ENCODE measurements around the gene KCNC4.

Gene KCNC4

GRCh38 chr1:110189181-110189580, 20.9 kb upstream of the KCNC4 start:
- DNase-seq: no peak

- DNase-seq: no peak
Measured at GRCh38 chr1:110190282-110190929, 19.7 kb upstream of the KCNC4 start.

GRCh38 chr1:110192541-110192940, 17.6 kb upstream of the KCNC4 start:
- no peak for DNase-seq

DNA sequence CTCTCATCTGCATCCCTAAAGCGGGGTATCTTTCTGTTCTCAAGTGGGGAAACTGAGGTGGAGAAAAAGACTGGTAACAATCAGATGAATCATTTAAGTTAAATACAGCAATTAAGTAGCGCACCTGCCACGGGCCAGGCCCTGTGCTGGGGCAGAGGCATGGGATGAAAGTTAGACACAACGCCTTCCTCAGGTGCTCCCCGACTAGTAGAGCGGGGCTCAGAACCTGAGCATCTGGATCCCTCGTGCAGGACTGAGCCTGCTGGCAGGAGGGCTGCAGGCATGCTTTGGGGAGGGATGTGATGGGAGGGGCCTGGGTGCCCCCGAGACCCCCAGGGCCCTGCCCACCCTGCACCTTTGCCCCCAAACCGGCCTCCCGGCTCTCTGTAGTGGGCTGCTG, 14.9 kb upstream of the KCNC4 start:
- DNase-seq: no peak

- DNase-seq: peak; percentile 64
Measured at GRCh38 chr1:110196917-110197765, 13.0 kb upstream of the KCNC4 start.

DNA sequence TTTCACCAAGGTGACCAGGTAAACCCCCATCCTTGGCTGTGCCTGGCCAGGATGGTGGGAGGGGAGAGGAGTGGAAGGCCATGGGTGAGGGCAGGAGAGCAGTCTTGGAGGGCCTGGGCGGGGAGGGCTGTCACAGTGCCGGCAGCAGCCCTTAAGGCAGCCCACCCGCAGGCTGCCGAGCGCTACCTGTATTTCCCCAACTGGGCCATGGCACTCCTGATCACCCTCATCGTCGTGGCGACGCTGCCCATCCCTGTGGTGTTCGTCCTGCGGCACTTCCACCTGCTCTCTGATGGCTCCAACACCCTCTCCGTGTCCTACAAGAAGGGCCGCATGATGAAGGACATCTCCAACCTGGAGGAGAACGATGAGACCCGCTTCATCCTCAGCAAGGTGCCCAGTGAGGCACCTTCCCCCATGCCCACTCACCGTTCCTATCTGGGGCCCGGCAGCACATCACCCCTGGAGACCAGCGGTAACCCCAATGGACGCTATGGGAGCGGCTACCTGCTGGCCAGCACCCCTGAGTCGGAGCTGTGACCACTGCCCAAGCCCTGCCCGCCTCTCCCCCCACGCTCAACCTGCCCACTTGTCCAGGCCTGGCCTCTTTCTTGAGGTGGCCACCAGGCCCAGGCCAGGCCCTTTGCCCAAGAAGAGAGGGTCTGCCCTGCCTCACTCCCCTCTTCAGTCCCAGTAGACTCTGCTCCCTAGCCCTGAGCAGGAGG, 12.0 kb upstream of the KCNC4 start:
- no peak for DNase-seq

- DNase-seq: no peak
Measured at GRCh38 chr1:110198746-110199145, 11.4 kb upstream of the KCNC4 start.

DNA sequence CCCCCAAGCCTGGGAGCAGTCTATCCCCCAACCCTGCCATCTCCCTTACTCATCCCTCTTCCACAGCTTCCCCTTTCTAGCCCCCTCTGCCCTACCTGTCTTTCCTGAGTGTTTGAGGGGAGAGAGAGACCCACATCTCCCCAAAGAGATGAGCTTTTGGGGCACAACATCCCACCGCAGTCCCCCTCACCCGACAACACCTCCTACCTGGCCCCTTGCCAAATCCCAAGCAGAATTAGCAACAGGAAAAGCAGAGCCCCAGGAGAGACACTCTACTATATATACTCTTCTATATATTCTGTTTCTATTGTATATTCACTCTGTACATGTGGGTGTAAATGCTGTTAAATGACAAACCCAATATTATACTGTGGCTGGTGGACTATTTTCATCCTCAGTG, 9.9 kb upstream of the KCNC4 start:
- DNase-seq: no peak

DNA sequence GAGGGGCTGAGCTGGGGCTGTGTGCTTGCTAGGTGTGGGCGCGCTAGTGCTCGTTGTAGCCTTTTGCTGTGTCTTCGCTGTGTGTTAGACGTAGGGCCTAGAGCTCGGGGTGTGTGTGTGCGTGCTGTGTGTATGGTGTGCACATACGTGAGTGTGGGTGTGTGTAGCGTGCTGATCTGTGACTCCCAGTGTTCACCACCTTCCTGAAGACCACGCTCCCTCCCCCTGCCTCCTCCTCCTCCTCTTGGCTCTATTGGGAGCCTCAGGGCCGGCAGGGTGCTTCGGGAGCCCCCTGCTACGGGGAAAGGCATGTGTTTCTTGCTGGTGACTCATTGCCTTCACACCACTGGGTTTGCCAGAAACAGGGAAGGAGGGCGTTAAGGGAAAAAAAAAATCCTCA, 9.4 kb upstream of the KCNC4 start:
- no peak for DNase-seq

- no peak for DNase-seq
Measured at GRCh38 chr1:110201157-110201825, 8.8 kb upstream of the KCNC4 start.

- peak; percentile 82 for DNase-seq
Measured at GRCh38 chr1:110203021-110203661, 7.0 kb upstream of the KCNC4 start.

- DNase-seq: no peak
Measured at GRCh38 chr1:110205156-110205555, 5.0 kb upstream of the KCNC4 start.

DNA sequence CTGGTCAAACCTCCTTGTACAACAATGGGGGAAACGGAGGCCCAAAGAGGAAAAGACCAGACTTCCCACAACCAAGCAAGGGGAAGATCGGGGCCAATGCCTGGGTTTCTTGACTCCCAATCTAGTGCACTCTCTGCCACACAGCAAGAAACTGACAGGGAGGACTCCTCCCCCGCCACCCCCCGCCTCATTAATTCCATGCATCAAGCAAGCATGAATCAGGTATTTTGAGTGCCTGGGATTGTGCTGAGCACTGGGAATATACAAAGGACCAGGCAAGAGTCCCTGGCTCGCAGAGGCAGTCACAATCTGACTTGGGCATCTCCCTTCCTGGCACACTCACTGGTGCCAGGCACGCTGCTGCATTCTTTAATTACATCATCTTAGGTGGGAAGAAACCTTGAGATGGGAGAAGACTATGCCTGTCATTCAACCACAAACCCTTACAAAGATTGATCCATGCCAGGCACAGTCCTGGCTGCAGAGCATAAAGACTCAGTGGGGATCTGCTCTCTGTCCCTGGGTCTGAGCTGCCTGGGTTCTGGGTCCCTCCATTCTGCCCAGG, 4.4 kb upstream of the KCNC4 start:
- no peak for DNase-seq

DNA sequence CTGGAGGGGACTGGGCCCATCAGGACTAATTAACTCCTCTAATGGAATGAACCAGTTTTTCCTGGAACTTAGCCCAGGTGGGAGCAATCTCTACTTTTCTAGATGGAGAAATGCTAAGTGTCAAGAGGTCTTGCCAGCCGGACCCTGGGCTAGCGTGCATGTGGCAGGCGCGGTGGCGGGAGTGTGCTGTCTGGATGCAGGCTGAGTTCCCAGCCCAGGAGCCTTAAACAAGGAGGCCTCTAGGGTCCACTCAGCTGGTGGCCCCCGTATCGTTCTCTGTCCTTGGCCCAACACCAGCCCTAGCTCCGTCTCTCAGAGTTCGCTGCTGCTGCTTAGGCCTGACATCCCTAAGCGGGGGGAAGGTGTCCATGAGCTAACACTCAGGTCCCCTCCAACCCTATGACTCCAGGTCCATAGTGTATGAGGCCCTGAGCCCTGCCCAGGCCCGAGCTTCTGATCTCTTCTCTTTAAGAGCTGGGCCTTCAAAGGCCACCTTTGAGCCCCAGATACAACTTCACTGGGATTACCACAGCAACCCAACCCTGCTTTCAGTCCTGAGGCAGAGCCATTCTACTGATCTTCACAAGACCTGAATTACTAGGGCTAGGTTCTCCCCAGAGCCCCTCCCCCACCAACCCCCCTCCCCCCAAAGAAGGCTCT, 3.7 kb upstream of the KCNC4 start:
- no peak for DNase-seq

DNA sequence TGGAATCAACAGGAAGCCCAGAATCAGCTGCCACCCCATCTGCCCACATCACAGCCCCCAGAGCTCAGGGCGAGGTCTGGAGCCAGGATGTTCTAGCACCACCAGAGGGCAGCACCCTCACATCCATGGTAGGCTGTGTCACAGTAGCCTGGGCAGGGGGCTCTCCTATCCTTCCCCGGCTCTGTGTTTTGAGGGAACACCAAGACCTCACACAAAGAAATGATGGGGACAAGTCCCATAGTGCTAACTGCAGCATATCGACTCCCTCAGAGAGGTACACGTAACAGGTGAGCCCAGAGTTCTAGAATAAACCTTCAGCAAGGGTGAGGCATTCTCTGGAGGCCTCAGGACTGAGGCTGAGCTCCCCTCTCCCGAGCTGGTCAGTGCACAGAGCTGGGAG, 2.3 kb upstream of the KCNC4 start:
- peak; percentile 73 for DNase-seq

DNA sequence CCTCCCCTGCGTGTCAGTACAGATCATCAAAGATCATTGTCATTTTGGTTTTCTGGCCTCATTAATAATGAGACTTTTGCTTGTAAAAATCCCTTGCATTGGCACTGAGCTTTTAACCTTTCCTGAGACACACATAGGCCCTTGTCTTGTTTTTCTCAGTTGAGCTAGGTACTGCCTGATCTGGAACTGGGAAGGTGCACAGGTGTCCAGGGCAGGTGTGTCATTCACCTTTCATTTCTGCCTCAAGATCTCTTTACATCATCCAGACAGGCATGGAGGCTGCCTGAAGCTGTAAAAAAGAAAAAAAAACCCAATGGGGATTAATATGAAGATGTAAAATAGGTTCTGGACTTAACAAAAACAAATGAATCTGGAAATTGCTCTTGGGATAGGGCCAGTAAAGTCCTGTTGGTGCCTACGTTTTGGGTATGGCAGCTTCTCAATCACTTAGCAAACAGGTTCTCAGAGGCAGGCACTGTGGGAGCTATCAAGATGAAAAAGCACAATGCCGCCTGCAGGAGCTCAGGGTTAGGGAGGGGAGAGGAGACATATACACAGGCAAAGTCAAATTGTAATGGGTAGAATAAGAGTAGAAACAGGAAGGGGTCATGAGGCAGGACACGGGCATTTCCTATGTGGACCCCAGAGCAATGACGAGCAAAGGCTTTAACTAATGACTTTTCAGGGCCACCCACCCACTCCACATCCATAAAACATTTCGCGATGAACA, 1.0 kb upstream of the KCNC4 start:
- peak; percentile 33 for DNase-seq

DNA sequence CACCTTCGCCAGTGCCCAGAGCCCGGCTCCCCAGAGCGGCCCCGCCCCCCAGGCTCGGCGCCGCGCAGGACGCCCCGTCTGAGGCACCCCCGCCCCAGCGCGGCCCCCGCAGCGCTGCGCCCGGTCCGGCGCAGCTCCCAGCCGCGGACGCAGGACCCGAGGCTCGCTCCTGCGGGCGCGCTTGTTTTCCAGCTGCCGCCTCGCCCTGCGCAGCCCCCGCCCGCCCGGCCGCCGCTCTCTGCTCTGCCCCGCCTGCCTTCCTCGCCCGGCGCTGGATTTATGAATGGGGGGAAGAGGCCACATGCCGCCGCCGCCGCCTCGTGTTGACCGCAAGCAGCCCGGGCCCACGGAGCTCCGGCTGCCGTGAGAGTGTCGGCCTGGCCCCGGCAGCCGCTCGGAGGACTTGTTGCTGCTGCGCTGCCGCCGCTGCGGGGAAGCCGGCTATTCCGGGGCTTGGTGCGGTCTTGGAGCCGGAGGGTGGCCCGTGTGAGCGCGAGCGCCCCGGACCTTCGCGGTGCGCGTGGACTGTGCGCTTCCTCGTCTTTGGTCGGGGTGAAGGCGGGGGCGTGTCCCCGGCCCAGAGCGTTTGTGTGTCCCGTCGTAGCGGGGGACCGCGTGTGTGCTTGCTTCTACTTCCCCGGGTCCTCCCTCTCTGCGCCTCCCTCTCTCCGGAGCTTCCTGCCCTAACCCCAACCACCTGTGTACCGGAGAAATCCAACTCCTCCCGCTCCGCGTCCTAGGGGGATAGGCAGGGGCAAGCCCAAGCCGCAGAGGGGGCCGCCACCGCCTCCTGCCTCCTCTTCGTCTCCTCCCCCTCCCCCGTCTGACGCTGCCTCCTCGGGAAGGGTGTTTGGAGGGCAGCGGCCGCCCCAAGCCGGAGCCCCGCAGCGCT, 736 bp downstream of the KCNC4 start:
- DNase-seq: peak; percentile 54

DNA sequence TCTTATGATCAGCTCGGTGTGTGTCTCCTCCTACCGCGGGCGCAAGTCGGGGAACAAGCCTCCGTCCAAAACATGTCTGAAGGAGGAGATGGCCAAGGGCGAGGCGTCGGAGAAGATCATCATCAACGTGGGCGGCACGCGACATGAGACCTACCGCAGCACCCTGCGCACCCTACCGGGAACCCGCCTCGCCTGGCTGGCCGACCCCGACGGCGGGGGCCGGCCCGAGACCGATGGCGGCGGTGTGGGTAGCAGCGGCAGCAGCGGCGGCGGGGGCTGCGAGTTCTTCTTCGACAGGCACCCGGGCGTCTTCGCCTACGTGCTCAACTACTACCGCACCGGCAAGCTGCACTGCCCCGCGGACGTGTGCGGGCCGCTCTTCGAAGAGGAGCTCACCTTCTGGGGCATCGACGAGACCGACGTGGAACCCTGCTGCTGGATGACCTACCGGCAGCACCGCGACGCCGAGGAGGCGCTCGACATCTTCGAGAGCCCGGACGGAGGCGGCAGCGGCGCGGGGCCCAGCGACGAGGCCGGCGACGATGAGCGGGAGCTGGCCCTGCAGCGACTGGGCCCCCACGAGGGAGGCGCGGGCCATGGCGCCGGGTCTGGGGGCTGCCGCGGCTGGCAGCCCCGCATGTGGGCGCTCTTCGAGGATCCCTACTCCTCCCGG, 1.5 kb downstream of the KCNC4 start:
- DNase-seq: no peak
